Osteocyte (in vitro differentiated cells): Measurements from ENCODE around the gene SLA2. TPM values are rescaled to one million over a fixed set of nuclear protein-coding genes. Genes with fewer than 3 reads are reported as not detected.
"Not testable (repeated sequence)": the region's sequence is repeated elsewhere in the genome, so short reads cannot be mapped to it uniquely, and the experiment has no call there.

Source experiments
- DNase-seq: peaks from one replicate; pipeline ENCODE4 v3.0.0; 2021; ENCODE audit warnings: mixed read lengths; ENCODE audit not compliant: unreplicated experiment; ENCODE audit errors: extremely low spot score
- H3K27ac Mint-ChIP-seq: one replicate; pipeline ENCODE4 v1.8.0; 2021; ENCODE audit warnings: mild to moderate bottlenecking, mixed read lengths; ENCODE audit not compliant: unreplicated experiment
- H3K27me3 Mint-ChIP-seq: one replicate; pipeline ENCODE4 v1.8.0; 2021; ENCODE audit warnings: mixed read lengths; ENCODE audit not compliant: unreplicated experiment
- H3K36me3 Mint-ChIP-seq: one replicate; pipeline ENCODE4 v1.8.0; 2021; ENCODE audit warnings: mixed read lengths; ENCODE audit not compliant: unreplicated experiment
- H3K4me1 Mint-ChIP-seq: one replicate; pipeline ENCODE4 v1.8.0; 2021; ENCODE audit warnings: mixed read lengths; ENCODE audit not compliant: unreplicated experiment
- H3K4me3 Mint-ChIP-seq: one replicate; pipeline ENCODE4 v1.8.0; 2021; ENCODE audit warnings: mild to moderate bottlenecking, moderate library complexity, mixed read lengths; ENCODE audit not compliant: unreplicated experiment
- H3K9me3 Mint-ChIP-seq: one replicate; pipeline ENCODE4 v1.8.0; 2021; ENCODE audit warnings: mixed read lengths; ENCODE audit not compliant: unreplicated experiment
- CTCF ChIP-seq: fragments of 200-600 bp; sonication (generic); IDR thresholded peaks from 2 replicates; pipeline ENCODE4 v1.5.0; 2021; ENCODE audit warnings: antibody characterized with exemption, mild to moderate bottlenecking, moderate library complexity
- total RNA-seq: library from RNA; stranded (reverse); gene quantifications from 2 replicates; pipeline ENCODE4 v1.2.1, GENCODE V29; 2021

The SLA2 gene
- total RNA-seq, 1 donor from 2014 or later, result not detected

GRCh38 chr20:36611625-36612024 is 34.4 kb downstream of the SLA2 start:
- peaks cover 13% of the 10 kb centered on the region for H3K4me1 Mint-ChIP-seq
- H3K36me3 Mint-ChIP-seq, result peaks cover 15% of the 10 kb centered on the region
- no peak for DNase-seq
- no peak overlapping the region for H3K4me3 Mint-ChIP-seq
- no peaks in the 10 kb centered on the region for H3K27me3 Mint-ChIP-seq
- TF ChIP-seq CTCF, result no peak
- no peak overlapping the region for H3K27ac Mint-ChIP-seq
- no peaks in the 10 kb centered on the region for H3K9me3 Mint-ChIP-seq

GRCh38 chr20:36608388-36608728 is 37.6 kb downstream of the SLA2 start:
- H3K9me3 Mint-ChIP-seq, H3K4me3 Mint-ChIP-seq, H3K27ac Mint-ChIP-seq, H3K27me3 Mint-ChIP-seq, DNase-seq: not testable (repeated sequence)
- peaks cover 23% of the 10 kb centered on the region for H3K4me1 Mint-ChIP-seq
- peaks cover 15% of the 10 kb centered on the region for H3K36me3 Mint-ChIP-seq

GRCh38 chr20:36607586-36608387 is 38.2 kb downstream of the SLA2 start:
- Mint-ChIP-seq H3K36me3 (peaks cover 13% of the 10 kb centered on the region), H3K27ac (no peak overlapping the region), H3K9me3 (no peaks in the 10 kb centered on the region), H3K27me3 (no peaks in the 10 kb centered on the region), H3K4me1 (peaks cover 23% of the 10 kb centered on the region), H3K4me3 (peak overlapping the region; percentile 60)
- no peak for DNase-seq
- TF ChIP-seq CTCF, result no peak

- Mint-ChIP-seq H3K36me3 (peaks cover 4% of the 10 kb centered on the region), H3K4me3 (peak overlapping the region; percentile 95), H3K4me1 (peaks cover 23% of the 10 kb centered on the region), H3K27me3 (no peaks in the 10 kb centered on the region), H3K9me3 (no peaks in the 10 kb centered on the region), H3K27ac (peak overlapping the region; percentile 88)
- no peak for TF ChIP-seq CTCF
- DNase-seq, result no peak
These were observed 39.6 kb downstream of the SLA2 start for GRCh38 chr20:36606158-36607066.

GRCh38 chr20:36605399-36606157 is 40.4 kb downstream of the SLA2 start, which contains the start of gene RAB5IF:
RAB5IF (plus strand) TSS chr20:36605779; CDS start chr20:36605952, 173 bp downstream.
- peak within 1 kb of the TSS; percentile 95 for H3K4me3 Mint-ChIP-seq
- peak; percentile 100 for DNase-seq
- H3K9me3 Mint-ChIP-seq, result no peaks in the 10 kb centered on the region
- peaks cover 4% of the 10 kb centered on the region for H3K36me3 Mint-ChIP-seq
- no peaks in the 10 kb centered on the region for H3K27me3 Mint-ChIP-seq
- peaks cover 23% of the 10 kb centered on the region for H3K4me1 Mint-ChIP-seq
- peak; percentile 96 for TF ChIP-seq CTCF
- peak within 1 kb of the TSS; percentile 94 for H3K27ac Mint-ChIP-seq
